Measurements from ENCODE around the gene ZNF326.
A peak's percentile ranks its signal among the peaks of the same experiment; 100 is the strongest.

Gene ZNF326, protein sequence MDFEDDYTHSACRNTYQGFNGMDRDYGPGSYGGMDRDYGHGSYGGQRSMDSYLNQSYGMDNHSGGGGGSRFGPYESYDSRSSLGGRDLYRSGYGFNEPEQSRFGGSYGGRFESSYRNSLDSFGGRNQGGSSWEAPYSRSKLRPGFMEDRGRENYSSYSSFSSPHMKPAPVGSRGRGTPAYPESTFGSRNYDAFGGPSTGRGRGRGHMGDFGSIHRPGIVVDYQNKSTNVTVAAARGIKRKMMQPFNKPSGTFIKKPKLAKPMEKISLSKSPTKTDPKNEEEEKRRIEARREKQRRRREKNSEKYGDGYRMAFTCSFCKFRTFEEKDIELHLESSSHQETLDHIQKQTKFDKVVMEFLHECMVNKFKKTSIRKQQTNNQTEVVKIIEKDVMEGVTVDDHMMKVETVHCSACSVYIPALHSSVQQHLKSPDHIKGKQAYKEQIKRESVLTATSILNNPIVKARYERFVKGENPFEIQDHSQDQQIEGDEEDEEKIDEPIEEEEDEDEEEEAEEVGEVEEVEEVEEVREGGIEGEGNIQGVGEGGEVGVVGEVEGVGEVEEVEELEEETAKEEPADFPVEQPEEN

DNA sequence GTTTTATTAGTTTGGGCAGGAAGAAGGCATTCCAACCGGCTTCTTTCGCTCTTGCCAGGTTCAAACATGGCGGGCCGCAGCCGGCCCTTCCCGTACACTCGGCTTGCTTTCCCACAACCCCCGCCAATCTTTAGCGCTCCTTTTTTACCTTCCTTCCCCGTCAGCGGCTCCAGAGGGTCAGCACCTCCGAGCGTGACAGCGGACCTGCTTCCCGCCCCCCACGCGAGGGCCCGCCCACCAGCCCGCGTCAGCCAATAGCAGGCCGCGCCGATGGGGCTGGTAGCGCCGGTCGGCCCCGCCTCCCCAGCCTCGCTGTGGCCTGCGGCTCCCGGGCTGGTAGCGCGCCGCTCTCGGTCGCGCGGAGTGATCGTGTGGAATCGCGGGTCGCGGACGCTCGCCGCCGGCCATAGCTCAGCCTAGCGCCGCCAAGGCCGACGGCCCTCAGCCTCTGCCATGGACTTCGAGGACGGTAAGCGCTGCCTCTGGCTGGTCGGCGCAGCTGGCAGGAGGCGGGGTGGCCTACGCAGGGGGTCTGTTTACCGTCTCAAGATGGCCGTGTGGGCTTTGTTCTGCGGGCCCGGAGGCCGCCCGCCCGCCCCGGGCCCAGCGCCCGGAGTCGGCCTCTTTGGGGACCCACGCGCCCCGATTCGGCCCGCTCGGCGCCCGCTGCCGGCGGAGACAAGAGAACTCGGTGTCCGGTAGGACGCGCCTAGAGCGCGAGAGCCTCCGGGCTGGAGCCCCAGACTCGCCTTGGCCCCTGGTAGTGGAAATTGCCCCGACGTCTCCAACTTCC lies at the start of gene ZNF326:
Gene ZNF326, plus strand, starts transcription at position 306 of the 793 bp plus-strand sequence. Its CDS starts 148 bp downstream, at position 454.
- TF ChIP-seq, protein P1, sequence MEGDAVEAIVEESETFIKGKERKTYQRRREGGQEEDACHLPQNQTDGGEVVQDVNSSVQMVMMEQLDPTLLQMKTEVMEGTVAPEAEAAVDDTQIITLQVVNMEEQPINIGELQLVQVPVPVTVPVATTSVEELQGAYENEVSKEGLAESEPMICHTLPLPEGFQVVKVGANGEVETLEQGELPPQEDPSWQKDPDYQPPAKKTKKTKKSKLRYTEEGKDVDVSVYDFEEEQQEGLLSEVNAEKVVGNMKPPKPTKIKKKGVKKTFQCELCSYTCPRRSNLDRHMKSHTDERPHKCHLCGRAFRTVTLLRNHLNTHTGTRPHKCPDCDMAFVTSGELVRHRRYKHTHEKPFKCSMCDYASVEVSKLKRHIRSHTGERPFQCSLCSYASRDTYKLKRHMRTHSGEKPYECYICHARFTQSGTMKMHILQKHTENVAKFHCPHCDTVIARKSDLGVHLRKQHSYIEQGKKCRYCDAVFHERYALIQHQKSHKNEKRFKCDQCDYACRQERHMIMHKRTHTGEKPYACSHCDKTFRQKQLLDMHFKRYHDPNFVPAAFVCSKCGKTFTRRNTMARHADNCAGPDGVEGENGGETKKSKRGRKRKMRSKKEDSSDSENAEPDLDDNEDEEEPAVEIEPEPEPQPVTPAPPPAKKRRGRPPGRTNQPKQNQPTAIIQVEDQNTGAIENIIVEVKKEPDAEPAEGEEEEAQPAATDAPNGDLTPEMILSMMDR (IDR thresholded peaks at IDR 0.05; ENCODE audit: insufficient read depth, low read depth, low read length, missing control alignments), result no peak
- peak within 1 kb of the TSS; percentile 71 for H3K4me3 ChIP-seq (ENCODE audit: low read length)
- DNase-seq (ENCODE audit: low read depth), result peak; percentile 96

- TF ChIP-seq, protein P1 (IDR thresholded peaks at IDR 0.05; ENCODE audit: insufficient read depth, low read depth, low read length, missing control alignments), result no peak
- DNase-seq (ENCODE audit: low read depth), result peak; percentile 85
- H3K4me3 ChIP-seq (ENCODE audit: low read length), result no peak overlapping the region
Observed at GRCh38 chr1:89945852-89946476, 48.9 kb upstream of the ZNF326 start.

DNA sequence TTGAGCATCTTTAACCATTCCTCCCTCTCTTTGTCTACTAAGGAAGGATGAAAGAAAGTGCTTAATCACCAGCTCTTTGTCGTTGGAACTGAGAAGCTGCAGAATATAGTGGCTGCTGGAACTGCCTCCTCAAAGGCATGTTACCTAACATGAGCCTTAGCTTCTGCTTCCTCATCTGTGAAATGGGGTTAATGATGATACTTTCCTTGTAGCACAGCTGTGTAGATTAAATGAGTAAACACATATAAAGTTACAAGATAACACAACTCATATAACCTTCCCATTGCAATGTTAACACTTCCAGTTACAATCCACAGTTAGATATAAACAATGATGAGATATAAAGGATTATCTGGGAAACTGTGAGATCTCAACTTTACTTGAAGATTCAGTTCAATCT lies 48.4 kb upstream of the ZNF326 start:
- H3K4me3 ChIP-seq (ENCODE audit: low read length), result no peak overlapping the region
- TF ChIP-seq, protein P1 (IDR thresholded peaks at IDR 0.05; ENCODE audit: insufficient read depth, low read depth, low read length, missing control alignments), result no peak
- no peak for DNase-seq (ENCODE audit: low read depth)

GRCh38 chr1:89948722-89949345 lies 46.1 kb upstream of the ZNF326 start:
- DNase-seq (ENCODE audit: low read depth), result no peak
- TF ChIP-seq, protein P1 (IDR thresholded peaks at IDR 0.05; ENCODE audit: insufficient read depth, low read depth, low read length, missing control alignments), result no peak
- no peak overlapping the region for H3K4me3 ChIP-seq (ENCODE audit: low read length)

DNA sequence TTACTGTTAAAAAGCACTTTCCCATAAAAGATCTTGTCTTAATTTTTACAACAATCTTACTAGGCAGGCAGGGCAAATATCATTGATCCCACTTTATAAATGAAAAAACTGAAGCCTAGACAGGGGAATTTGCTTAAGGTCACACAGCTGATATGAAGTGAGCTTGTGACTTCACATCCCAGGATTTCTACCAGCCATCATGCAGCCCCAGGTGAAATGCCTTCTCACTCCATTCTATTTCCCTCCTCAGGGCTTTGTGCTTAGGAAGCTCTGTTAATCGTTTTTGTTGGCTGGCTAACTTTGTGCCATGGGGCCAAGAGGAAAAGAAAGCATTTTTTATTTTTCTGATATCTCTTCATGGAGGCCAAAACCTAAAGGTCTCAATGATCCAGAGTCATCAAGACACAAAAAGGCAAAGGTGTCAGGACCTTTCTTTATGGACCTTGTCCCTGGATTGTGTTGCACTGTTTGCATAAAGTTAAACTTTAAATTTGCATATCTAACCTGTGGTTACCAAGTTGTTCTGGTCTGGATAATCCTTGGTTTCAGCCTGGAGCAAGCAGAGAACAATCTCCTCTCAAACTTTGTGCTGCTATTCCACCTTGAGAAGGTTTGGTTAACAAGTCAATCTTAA lies 44.8 kb upstream of the ZNF326 start:
- no peak for DNase-seq (ENCODE audit: low read depth)
- TF ChIP-seq, protein P1 (IDR thresholded peaks at IDR 0.05; ENCODE audit: insufficient read depth, low read depth, low read length, missing control alignments), result no peak
- H3K4me3 ChIP-seq (ENCODE audit: low read length), result no peak overlapping the region

GRCh38 chr1:89950703-89951102 lies 44.2 kb upstream of the ZNF326 start:
- DNase-seq (ENCODE audit: low read depth), result no peak
- no peak overlapping the region for H3K4me3 ChIP-seq (ENCODE audit: low read length)
- TF ChIP-seq, protein P1 (IDR thresholded peaks at IDR 0.05; ENCODE audit: insufficient read depth, low read depth, low read length, missing control alignments), result no peak
